NCI-H128 (cell line): ENCODE results near the gene GLIS2.
"Not testable (repeated sequence)": the region's sequence is repeated elsewhere in the genome, so short reads cannot be mapped to it uniquely, and the experiment has no call there.

Source experiments
- DNase-seq: peaks from one replicate; lab custom pipeline; 2025; ENCODE audit not compliant: unreplicated experiment; lab: John Stamatoyannopoulos, UW

Gene GLIS2

DNA sequence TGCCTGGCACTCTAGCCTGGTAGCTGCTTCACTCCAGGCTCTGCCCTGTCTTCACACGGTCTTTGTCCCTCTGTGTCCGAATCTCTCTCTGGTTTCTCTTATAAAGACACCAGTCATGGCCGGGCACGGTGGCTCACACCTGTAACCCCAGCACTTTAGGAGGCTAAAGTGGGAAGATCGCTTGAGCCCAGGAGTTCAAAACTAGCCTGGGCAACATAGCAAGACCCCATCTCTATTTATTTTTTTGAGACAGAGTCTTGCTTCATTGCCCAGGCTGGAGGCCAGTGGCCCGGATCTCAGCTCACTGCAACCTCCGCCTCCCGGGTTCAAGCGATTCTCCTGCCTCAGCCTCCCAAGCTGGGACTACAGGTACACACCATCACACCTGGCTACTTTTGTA, 17.8 kb downstream of the GLIS2 start:
- DNase-seq, result not testable (repeated sequence)

- DNase-seq, result no peak
These were observed 19.0 kb downstream of the GLIS2 start for GRCh38 chr16:4334724-4335495.

DNA sequence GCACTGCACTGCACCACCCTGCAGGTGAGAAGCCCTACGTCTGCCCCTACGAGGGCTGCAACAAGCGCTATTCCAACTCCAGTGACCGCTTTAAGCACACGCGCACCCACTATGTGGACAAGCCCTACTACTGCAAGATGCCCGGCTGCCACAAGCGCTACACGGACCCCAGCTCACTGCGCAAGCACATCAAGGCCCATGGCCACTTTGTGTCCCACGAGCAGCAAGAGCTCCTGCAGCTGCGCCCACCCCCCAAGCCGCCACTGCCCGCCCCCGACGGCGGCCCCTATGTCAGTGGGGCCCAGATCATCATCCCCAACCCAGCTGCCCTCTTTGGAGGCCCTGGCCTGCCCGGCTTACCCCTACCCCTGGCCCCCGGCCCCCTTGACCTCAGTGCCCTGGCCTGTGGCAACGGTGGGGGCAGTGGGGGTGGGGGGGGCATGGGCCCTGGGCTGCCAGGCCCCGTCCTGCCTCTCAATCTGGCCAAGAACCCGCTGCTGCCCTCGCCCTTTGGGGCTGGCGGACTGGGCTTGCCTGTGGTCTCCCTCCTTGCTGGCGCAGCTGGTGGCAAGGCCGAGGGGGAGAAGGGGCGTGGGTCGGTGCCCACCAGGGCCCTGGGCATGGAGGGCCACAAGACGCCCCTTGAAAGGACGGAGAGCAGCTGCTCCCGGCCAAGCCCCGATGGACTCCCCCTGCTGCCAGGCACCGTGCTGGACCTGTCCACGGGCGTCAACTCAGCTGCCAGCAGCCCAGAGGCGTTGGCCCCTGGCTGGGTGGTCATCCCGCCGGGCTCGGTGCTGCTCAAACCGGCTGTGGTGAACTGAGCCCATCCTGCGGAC, 21.1 kb downstream of the GLIS2 start:
- DNase-seq, result no peak

GRCh38 chr16:4337540-4338088, 21.7 kb downstream of the GLIS2 start:
- DNase-seq, result no peak

DNA sequence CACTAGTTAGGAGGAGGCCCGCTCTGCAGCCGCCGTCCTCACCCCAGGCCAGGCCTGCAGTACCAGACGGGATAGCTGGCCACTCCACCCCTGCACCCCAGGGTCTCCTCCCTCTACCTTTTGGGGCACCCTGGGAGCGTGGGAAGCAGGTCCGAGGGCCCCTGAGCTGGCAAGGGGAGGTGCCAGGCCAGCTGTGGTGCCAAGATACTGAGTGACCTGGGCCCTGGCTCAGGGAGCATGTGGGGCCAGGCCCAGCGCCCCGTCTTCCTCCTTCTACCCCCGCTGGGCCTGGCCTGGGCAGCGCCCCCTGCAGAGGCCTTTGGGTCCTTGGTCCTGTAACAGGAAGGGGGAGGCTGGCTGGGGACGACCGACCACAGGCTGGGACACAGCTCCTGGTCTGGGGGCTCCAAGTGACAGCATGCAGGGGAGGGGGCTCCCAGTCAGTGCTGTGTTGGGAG, 22.3 kb downstream of the GLIS2 start:
- no peak for DNase-seq

- DNase-seq, result no peak
These were observed 22.9 kb downstream of the GLIS2 start for GRCh38 chr16:4338712-4339299.

DNA sequence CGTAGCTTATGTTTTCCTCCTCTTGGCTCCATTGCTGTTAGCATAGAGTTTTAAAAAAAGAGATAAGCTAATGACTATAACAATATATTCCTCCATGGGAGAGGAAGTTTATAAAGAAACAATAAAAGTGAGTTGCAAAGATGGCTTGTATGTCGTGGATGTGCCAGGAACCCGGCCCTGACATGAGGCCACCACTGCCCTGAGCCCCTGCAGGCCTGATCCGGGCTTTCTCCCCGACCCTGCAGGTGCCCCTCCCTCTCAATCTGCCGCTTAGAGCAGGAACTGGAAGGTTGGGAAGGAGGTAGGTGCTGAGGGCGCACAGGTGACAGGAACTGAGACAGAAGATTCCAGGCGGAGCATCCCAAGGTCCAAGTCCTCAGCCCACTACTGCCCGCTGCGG, 23.6 kb downstream of the GLIS2 start:
- DNase-seq, result no peak

DNA sequence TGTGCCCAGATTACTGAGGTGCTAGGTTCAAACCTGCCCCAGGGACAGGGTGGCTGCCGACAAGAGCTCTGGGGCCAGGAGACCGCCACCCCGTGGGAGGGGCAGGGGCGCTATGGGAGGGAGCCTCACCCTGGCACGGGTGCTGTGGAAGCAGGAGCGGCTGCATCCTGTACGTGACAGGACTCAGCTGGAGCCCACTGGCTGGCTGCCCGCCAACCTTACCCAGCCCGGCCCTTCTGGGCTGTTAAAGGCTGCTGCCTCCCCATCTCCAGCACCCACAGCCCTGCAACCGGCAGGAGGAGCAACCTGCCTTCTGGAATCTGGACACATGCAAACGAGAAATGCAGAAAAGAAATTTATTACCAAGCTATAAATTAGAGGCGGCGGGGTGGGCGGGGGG, 24.0 kb downstream of the GLIS2 start:
- no peak for DNase-seq

DNA sequence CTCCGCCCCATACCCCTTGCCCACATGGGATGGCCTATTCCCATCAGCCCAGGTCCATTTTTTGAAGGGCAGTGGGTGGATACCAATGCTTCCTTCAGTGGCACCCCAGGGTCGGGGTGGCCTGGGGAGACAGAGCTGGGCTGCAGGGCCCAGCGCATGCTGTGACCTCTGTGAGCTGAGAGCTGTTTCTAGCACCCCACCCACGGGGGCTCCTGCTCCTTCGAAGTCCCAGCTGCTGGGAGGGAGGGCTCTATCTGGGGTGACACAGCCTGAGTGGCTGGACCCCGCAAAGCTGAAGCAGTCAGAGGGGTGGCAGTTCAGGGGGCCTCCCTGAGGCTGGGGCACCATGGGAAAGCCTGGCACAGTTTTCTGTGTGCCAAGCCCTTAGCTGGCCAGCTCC, 24.6 kb downstream of the GLIS2 start:
- no peak for DNase-seq

DNA sequence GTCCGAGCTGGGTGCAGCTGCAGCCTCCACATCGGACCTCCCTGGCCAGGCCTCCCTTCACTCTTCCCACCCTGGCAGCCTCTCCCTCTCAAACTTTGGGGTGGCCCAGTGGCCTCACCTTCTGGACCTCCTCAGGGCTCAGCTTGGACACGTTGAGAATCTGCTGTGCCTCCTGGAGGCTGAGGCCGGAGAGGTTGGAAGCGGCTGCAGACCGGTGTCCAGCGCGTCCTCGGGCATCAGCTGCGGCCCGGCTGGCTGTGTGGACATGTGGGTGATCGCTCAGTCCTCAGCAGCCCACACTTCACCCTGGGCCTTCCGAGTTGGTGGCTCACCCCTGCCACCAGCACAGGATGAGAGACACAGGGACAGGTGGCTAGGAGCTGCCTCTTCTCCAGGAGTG, 25.4 kb downstream of the GLIS2 start:
- DNase-seq, result no peak

DNA sequence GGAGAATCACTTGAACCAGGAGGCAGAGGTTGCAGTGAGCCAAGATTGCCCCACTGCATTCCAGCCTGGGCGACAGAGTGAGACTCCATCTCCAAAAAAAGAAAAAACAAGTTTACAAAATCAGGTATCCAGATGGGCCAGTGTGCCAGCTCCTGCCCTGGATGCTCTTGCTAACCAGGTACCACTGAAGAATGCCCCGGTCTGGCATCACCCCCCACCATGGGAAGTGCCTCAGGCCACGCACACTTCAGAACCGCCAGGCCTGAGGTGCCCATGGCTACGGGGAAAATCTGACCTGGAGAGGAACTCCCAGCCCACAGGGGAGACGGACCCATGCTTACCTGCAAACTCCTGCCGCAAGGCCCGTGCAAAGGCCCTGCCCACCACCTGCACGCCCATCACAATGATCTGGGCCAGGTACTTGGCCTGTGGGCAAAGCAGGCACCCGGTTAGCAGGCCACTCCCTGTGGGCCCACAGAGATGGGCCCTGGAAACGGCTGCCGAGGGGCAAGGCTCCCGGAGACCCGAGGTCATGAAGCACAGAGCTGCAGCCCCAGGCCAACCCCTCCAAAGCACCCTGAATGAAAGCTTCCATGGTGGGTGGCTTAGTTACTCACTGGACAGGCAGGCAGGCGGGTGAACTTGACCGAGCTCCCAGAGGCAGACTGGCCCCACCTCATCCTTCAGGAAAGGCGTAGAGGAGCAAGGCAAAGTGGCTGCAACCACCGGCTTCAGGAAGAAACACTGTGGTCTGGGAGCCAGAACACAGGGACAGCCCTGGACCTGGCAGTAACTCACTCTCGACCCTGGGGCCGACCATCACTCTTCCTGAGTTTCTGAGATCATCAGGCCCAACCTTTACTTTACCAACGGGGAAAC, 27.2 kb downstream of the GLIS2 start:
- no peak for DNase-seq

DNA sequence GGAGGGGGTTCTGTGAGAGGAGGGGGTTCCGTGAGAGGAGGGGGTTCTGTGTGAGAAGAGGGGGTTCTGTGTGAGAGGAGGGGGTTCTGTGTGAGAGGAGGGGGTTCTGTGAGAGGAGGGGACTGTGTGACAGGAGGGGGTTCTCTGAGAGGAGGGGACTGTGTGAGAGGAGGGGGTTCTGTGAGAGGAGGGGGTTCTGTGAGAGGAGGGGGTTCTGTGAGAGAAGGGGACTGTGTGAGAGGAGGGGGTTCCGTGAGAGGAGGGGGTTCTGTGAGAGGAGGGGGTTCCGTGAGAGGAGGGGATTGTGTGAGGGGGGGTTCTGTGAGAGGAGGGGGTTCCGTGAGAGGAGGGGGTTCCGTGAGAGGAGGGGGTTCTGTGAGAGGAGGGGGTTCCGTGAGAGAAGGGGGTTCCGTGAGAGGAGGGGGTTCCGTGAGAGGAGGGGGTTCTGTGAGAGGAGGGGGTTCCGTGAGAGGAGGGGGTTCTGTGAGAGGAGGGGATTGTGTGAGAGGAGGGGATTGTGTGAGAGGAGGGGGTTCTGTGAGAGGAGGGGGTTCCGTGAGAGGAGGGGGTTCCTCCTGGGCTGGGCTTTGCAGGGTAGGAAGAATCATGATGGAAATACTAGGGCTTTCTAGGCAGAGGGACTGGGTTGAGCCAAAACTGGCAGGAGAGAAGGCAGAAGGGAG, 28.6 kb downstream of the GLIS2 start:
- not testable (repeated sequence) for DNase-seq

GRCh38 chr16:4344983-4345835, 29.3 kb downstream of the GLIS2 start:
- DNase-seq, result no peak

DNA sequence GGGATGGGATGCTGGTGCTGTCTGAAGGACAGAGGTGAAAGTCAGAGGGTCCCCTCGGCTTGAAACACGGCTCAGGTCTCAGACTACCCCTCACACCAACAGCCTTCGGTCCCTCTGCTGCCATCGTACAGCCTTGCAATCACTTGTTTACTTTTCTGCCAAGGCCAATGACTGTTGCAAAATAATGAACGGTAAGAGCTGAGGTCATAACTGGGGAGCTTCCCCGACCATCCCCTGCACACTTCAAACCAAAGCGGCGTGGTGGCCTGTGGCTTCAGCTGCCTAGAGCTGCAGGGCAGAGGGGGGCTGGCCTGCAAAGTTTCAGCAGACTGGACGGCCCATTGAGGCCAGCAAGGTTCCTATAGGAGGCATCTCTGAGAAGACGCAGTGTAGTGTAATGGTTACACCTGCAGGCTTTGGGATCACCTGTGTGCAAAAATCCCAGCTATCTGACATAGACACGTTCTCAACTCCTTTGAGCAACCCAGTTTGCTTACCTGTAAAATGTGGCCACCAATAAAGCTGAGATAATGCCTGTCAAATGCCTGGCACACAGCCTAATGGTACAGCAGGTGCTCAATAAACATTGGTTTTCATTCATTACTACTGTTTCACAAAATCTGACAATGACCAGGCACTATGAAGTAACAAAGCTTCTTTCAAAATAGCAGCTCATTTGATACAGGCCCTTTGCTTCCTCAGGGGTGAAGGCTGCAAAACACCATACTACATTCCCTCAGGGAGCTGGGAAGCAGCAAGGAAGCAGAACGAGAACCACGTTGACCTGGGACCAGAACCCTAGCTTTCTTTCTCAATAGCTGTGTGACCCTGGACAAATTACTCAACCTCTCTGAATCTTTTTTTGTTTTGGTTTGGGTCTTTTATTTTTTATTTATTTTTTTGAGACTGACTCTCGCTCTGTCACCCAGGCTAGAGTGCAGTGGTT, 30.2 kb downstream of the GLIS2 start:
- DNase-seq, result no peak

GRCh38 chr16:4347010-4347409, 31.1 kb downstream of the GLIS2 start:
- DNase-seq, result no peak

GRCh38 chr16:4347765-4348509, 32.1 kb downstream of the GLIS2 start:
- DNase-seq, result no peak

DNA sequence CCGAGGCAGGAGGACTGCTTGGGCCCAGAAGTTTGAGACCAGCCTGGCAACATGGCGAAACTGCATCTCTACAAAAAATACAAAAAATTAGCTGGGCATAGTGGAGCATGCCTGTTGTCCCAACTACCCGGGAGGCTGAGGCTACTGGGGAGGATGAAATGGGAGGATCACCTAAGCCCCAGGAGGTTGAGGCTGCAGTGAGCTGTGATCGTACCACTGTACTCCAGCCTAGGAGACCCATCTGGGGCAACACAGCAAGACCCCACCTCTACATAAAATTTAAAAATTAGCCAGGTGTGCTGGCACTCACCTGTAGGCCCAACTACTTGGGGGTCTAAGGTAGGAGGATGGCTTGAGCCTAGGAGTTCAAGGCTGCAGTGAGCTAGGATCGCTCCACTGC, 33.5 kb downstream of the GLIS2 start:
- DNase-seq, result no peak
